HG03432 (cell line): Measurements from ENCODE around the gene RGS19.
"Not testable (repeated sequence)": the region's sequence is repeated elsewhere in the genome, so short reads cannot be mapped to it uniquely, and the experiment has no call there.

ENCODE experiments used
- ATAC-seq: cut with Tn5 transposase; IDR thresholded peaks from one replicate; pipeline ENCODE4 v1.9.1; 2021; ENCODE audit warnings: mild to moderate bottlenecking, moderate library complexity; ENCODE audit not compliant: unreplicated experiment

The RGS19 gene

DNA sequence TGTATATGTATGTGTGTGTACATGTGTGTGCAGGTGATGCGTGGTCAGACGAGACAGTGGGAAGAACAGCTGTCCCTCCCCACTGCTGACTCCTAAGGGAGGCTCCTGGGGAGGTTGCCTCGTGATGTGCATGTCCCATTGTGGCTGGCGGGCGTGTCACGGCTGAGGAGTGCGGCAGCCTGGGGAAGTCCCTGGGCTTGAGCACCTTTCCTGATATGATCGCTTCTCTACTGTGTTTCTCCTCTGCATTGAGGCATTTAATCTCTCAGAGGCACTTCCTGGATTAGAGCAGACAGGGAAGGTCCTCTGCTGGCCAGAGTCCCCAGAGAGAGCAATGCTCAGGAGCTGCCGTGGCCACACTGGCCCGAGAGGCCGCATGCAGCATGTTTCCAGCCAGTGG is 16.6 kb upstream of the RGS19 start:
- ATAC-seq: no peak

- no peak for ATAC-seq
Observed at GRCh38 chr20:64095455-64095854, 16.1 kb upstream of the RGS19 start.

- ATAC-seq: no peak
Observed at GRCh38 chr20:64093013-64093503, 13.7 kb upstream of the RGS19 start.

DNA sequence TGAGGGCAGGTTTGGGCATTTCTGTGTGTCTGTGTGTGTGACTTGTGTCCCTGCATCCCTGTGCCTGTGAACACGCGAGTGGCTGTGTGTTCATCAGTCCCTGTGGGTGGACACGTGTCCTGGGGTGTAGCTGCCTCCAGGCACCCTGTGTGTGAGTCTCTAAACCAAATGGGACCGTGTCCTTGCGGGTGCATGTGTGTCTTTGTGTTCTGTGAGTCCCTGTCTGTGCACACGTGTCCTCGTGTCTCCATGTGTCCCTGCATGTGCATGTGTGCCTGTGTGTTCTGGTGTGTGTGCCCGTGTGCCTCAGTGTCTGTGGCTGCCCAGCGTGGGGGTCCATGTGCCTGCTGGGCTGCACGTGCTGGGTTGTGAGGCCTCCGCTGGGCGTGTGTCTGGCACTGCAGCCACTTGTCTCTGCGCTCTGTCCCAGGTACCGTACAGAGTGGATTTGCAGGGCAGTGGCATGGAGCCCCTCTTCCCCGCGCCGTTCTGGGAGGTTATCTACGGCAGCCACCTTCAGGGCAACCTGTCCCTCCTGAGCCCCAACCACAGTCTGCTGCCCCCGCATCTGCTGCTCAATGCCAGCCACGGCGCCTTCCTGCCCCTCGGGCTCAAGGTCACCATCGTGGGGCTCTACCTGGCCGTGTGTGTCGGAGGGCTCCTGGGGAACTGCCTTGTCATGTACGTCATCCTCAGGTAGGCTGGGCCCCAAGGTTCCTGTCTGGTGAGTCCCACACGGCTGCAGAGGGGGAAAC is 13.1 kb upstream of the RGS19 start:
- no peak for ATAC-seq

DNA sequence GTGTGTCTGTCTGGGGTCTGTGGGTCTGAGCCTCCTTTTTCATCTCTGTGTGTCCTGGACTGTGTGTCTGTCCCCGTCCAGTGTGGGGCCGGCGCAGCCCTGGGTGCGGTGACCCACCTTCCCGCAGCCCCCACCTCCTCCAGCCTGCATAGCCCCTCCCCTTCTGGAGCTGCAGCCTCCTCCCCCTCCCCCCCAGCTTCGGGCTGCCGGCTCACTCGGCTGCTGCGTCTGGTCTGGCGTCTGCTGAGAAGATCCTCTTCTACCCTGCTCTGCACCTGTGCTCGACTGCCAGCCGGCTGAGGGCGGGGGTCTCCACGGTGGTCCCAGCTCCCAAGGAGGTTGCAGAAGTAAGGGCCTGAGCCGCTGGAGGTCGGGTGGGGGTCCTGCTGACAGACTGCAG is 12.5 kb upstream of the RGS19 start:
- ATAC-seq: no peak

GRCh38 chr20:64091340-64091739 is 12.0 kb upstream of the RGS19 start:
- ATAC-seq: no peak

DNA sequence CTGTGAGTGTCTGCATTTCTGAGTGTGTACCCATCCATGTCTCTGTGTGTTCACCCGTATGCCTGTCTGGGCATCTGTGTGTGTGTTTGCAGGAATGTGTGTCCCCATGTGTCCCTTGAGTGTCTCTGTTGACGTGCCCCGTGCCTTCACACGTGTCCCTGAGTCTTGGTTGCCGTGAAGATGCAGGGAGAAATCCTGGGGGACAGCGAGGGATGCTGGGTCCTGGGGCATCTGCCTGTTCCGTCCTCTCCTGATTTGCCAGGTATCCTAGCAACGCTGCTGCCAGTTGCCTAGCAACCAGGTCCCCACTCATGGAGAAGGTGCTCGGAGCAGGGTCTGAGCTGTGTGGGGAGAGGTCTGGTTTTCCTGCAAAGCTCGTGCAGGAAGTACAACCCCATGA is 10.8 kb upstream of the RGS19 start:
- ATAC-seq: no peak

DNA sequence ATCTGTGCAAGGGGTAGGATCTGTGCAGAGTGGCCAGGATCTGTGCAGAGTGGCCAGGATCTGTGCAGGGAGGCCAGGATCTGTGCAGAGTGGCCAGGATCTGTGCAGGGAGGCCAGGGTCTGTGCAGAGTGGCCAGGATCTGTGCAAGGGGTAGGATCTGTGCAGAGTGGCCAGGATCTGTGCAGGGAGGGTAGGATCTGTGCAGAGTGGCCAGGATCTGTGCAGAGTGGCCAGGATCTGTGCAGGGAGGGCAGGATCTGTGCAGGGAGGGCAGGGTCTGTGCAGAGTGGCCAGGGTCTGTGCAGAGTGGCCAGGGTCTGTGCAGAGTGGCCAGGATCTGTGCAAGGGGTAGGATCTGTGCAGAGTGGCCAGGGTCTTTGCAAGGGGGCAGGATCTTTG is 9.3 kb upstream of the RGS19 start:
- not testable (repeated sequence) for ATAC-seq

- ATAC-seq: not testable (repeated sequence)
Observed at GRCh38 chr20:64087226-64087825, 8.0 kb upstream of the RGS19 start.

DNA sequence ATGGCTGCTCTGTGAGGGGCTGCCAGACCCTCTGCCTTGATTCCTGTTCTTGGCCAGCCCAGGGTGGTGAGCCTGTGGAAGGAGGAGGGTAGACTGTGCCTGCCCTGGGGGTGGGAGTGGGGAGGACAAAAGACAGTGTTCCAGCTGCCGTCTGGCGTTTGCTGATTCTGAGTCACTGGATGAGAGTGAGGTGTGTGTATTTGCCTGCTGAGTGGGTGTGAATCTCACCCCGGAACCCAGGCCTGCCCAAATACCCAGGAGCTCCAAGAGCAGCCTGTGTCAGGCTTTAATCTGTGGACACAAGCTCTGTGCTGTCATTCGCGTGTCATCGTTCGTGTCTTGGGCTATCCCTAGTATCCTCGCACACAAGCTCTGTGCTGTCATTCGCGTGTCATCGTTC is 7.5 kb upstream of the RGS19 start:
- ATAC-seq: no peak

DNA sequence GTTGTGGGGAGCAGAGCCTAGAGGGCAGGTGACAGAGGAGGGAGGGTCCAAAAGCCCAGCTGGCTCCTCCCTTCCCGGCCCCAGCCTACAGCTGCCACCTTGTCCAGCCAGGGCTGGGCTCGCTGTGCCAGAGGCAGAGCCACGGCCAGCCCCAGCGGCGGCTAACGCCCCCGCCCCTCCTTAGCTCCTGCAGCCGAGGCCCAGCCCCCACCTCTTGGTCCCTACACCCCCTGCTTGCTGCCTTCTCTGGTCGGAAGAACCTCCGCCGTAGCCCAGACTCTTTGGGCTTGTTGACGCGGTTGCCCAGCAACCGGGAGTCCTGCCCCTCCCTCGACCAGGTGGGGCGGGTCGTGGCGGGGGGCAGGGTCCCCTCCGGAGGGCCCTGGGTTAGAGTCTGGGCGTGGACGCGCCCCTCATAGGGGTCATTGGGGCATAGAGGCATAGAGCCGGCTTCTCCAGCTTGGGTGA is 5.4 kb upstream of the RGS19 start:
- ATAC-seq: no peak

GRCh38 chr20:64083804-64084684 is 4.7 kb upstream of the RGS19 start, which contains the start of gene LKAAEAR1:
TSS of gene LKAAEAR1 (minus strand) at chr20:64084398. CDS start at chr20:64084219, 179 bp downstream.
- ATAC-seq: no peak

DNA sequence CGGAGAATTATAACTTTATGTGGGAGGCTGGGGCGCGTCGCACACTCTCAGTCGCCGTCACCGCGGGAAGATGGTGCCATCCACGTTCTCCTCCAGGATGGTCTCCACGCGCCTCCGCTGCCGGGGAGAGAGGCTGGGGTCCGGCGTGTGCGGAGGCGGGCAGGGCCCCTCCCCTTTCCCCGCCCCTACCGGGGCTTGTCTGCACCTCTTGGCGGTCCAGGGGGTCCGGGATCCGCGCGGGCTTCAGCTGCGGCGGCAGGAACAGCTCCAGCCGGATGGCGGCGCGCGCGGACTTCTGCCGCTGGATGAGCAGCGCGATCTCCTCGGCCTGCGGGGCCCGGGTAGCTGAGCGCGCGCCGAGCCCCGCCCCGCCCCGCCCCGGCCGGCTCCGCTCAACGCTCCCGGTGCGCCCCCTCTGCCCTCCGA is 4.1 kb upstream of the RGS19 start:
- ATAC-seq: no peak

DNA sequence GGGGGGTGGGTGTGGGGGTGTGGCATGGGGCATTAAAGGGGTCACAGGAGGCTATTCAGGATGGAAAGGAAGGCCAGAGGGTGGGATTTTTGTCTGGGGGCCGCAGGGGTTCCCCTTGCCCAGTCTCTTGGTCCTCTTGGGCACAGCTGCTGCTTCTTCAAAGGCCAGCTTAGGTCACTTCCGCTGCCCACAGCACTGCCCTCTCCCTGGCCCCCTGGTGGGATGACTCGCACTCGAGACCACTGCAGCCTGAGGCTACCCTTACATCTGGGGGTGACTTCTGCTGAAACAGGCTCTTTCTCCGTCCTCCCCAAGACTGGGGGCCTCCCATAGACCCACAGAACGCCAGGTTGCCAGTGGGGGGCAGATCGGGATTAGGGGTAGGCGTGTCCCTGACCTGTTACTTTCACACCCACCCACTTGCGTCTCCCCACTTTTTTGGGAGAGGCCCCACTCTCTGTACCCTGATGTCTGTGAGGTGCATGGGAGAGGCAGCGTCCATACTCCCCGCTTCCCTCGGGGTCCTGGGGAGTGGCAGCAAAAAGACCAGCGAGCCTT is 3.6 kb upstream of the RGS19 start:
- no peak for ATAC-seq

GRCh38 chr20:64082126-64082731 is 2.9 kb upstream of the RGS19 start:
- ATAC-seq: no peak

GRCh38 chr20:64081624-64081964 is 2.3 kb upstream of the RGS19 start:
- ATAC-seq: no peak

DNA sequence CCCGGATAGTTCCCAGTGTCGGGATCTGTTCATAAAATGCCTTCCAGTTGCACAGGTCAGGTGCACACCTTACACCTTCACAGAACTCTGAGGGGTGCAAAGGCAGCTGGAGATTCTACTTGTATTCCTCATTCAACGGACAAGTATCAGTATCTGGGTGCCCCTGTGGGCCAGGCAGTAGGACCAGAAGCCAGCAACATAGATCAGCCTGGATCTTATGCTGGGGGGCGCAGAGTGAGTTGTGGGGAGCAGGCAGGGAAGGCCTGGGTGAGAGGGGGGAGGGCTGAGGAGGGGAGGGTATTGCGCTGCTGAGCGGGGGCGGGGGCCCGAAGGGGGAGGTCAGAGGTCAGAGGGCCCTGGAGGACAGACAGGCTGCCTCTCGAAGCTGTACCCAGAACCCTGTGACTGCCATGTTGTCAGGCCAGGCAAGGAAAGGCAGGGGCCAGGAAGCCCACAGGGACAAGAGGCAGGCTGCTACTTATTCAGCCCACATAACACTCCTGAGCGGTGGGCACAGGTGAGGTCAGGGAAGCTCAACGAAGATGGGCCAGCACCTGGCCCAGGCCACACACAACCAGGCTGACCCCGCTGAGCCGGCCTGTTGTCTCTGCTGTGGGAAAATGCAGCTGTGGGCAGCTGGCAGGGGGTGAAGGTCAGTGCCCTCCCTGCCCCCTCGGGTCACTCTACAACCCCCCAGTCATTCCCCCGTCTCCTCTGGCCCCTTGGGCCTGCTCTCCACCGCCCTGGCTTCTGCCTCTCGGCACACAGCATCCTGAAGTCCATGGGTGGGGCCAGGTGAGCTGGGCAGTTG is 1.7 kb upstream of the RGS19 start:
- ATAC-seq: no peak

DNA sequence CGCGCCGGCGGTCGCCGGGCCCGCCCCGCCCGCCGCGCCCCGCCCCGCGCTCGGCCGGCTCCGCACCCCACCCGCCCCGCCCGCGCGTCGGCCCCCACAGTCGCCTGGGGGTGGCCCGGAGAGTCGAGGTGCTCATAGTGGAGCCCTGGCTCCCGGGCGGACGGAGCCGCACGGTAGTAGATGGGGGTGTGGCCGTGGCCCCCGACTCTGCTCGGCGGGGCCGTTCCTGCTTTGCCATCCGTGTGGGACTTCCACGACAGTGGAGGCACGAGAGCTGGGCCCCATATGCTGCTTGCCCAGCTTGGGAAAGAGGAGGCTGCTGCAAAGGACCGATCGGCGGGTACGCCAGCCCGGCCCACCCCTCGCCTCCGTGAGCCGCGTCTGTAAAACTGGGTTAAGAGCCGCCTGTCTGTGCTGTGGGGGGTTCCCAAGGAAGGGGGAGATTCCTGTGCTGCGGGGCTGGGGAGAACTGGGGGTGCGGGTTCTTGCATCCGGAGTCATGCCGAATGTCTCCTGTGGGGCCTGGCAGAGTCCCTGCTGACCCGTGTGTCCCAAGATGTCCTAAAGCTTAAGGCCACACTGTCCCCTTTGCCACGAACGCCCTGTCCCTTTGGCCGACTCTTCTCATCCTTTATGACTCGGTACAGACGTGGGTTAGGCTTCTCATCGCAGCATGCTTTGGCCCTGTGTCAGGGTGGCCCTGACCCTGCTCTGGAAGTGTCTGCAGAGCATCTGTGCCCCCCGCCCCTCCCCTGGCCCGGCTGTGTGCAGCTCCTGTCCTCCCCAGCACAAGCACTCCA is 895 bp upstream of the RGS19 start, which contains the start of gene OPRL1:
TSS of gene OPRL1 (plus strand) at position 70 of the 800 bp plus-strand sequence. CDS start 12,639 bp downstream, outside the sequence.
- ATAC-seq: peak; percentile 2

- no peak for ATAC-seq
Observed at GRCh38 chr20:64078934-64079272, 415 bp downstream of the RGS19 start.
